CD4-positive, alpha-beta T cell treated with Interleukin-1 beta for 1 hour (primary cell): ENCODE measurements around the gene FBXL19.

ENCODE experiments used
- DNase-seq, 2 donors: peaks; one replicate each; pipeline ENCODE4 v3.0.0-alpha.2; 2020 to 2022

FBXL19 gene

GRCh38 chr16:30895627-30896260 is 27.6 kb upstream of the FBXL19 start:
- no peak for DNase-seq

- no peak for DNase-seq
These were observed 27.0 kb upstream of the FBXL19 start, which contains the start of gene CTF1 for GRCh38 chr16:30896261-30896888. TSS of gene CTF1 (plus strand) at chr16:30896614. CDS start at chr16:30896644, 30 bp downstream.

- DNase-seq: peak; percentile 80 to 81
These were observed 26.3 kb upstream of the FBXL19 start for GRCh38 chr16:30896889-30897733.

- DNase-seq: no peak
These were observed 23.6 kb upstream of the FBXL19 start for GRCh38 chr16:30899794-30900193.

- DNase-seq: no peak
These were observed 22.8 kb upstream of the FBXL19 start for GRCh38 chr16:30900588-30900987.

GRCh38 chr16:30901201-30902028 is 22.0 kb upstream of the FBXL19 start:
- no peak for DNase-seq

- DNase-seq: peak; percentile 53 to 58
These were observed 21.1 kb upstream of the FBXL19 start for GRCh38 chr16:30902029-30902972.

GRCh38 chr16:30903002-30903401 is 20.4 kb upstream of the FBXL19 start:
- DNase-seq: no peak

GRCh38 chr16:30903596-30903995 is 19.8 kb upstream of the FBXL19 start:
- peak in 1 of 2 donors; percentile 51 for DNase-seq

- DNase-seq: peak in 1 of 2 donors; percentile 14
These were observed 19.1 kb upstream of the FBXL19 start for GRCh38 chr16:30904114-30904780.

GRCh38 chr16:30907064-30907463 is 16.3 kb upstream of the FBXL19 start:
- DNase-seq: no peak

- DNase-seq: no peak
These were observed 12.8 kb upstream of the FBXL19 start for GRCh38 chr16:30910427-30911029.

- no peak for DNase-seq
These were observed 10.5 kb upstream of the FBXL19 start for GRCh38 chr16:30912794-30913412.

- no peak for DNase-seq
These were observed 8.5 kb upstream of the FBXL19 start for GRCh38 chr16:30914830-30915229.

GRCh38 chr16:30918614-30919013 is 4.8 kb upstream of the FBXL19 start:
- no peak for DNase-seq

- DNase-seq: no peak
These were observed 2.5 kb upstream of the FBXL19 start for GRCh38 chr16:30920891-30921290.

- no peak for DNase-seq
These were observed 2.0 kb upstream of the FBXL19 start for GRCh38 chr16:30921459-30921747.

GRCh38 chr16:30921748-30922419 is 1.5 kb upstream of the FBXL19 start:
- peak; percentile 86 to 90 for DNase-seq

- peak; percentile 100 for DNase-seq
These were observed 882 bp upstream of the FBXL19 start for GRCh38 chr16:30922420-30922959.
